ENCODE data around the gene SRGAP2C.
"Not testable (repeated sequence)": the region's sequence is repeated elsewhere in the genome, so short reads cannot be mapped to it uniquely, and the experiment has no call there.

Gene SRGAP2C
- total RNA-seq = 8.2 to 13.2 (median 10.8) reads per million in 4 donors

GRCh38 chr1:121184290-121185127 is at the start of gene SRGAP2C, which contains the start of gene FAM72B:
TSS of gene SRGAP2C (plus strand) at chr1:121184975. CDS start at chr1:121187447, 2,472 bp downstream.
TSS of gene FAM72B (minus strand) at chr1:121184340. CDS start at chr1:121183489, 851 bp downstream.
- peak; percentile 80 to 98 (median 90) for DNase-seq

DNA sequence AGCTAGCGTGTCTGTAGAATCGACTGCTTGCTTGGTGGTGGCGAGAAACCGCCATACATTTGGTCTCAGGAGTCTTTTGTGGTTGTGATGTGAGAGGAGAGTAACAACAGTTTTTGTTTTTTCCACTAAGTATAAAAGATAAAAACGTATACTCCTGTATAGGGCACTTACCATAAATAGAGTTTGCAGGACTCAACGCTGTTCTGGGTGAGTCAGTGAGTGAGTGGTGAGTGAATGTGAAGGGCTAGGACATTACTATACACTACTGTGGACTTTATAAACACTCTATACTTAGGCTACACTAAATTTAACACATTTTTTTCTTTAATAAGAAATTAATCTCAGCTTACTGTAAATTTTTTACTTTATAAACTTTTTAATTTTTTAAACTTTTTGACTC is 44.4 kb upstream of the SRGAP2C start:
- not testable (repeated sequence) for DNase-seq

- DNase-seq = not testable (repeated sequence)
These were observed 36.1 kb upstream of the SRGAP2C start for GRCh38 chr1:121148489-121149190.

GRCh38 chr1:121151294-121151693 is 33.5 kb upstream of the SRGAP2C start:
- not testable (repeated sequence) for DNase-seq

GRCh38 chr1:121152788-121153187 is 32.0 kb upstream of the SRGAP2C start:
- not testable (repeated sequence) for DNase-seq

GRCh38 chr1:121154811-121155210 is 30.0 kb upstream of the SRGAP2C start:
- not testable (repeated sequence) for DNase-seq

- DNase-seq = not testable (repeated sequence)
These were observed 29.0 kb upstream of the SRGAP2C start for GRCh38 chr1:121155671-121156358.

- not testable (repeated sequence) for DNase-seq
These were observed 27.7 kb upstream of the SRGAP2C start for GRCh38 chr1:121156958-121157603.

DNA sequence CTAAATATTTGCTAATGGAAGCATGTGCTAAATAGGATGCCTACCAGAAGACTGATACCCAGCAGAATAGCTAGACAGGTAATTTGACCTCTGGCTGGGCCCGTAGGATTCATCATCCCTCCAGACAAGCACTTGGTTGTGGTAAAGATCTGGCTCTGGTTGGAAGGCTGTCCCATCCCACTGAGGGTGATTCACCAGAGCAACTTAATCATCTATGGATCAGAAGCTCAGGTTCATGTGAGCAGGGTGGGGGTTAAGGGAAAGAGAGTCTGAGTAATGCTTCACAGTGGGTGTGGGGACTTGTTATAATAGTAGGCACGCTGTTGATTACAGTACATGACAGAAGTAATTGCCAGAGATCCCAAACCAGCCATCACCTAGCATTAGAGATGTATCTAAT is 27.2 kb upstream of the SRGAP2C start:
- DNase-seq = not testable (repeated sequence)

DNA sequence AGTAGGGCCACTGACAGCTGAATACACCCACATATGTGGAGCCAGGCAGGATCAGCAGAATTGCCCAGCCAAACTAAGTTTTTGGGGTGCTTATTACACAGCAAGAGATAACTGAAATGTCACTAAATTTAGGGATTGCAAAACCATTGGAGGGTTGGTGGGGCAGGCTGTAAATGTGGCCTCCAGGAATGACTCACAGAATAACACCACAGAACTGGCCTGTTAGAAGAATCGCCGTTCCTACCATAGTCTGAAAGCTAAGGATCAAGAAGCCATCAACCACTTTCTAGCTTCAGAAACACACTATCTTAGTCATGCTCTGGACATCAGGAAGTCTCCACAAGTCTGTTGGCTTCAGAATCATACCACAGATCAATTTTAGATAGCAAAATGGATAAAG is 24.7 kb upstream of the SRGAP2C start:
- not testable (repeated sequence) for DNase-seq

GRCh38 chr1:121161199-121161901 is 23.4 kb upstream of the SRGAP2C start:
- not testable (repeated sequence) for DNase-seq

- not testable (repeated sequence) for DNase-seq
These were observed 20.7 kb upstream of the SRGAP2C start for GRCh38 chr1:121163850-121164757.

DNA sequence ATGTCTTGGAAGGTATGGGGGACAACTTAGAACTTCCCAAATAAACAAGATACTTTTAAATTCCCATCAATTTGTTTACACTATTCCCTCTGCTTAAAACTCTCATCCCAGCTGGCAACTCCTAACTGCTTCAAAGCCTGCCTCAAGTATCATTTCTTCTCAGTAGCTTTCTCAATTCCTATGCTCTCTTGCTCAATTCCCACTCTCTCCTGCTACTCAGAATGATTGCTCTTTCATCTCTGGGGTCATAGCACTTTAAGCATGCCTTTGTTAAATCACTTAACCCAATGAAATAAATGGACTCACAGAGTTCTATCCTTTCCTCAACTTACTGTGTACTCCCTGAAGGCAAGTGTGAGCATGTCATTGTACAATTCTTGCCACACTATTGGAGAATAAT is 19.5 kb upstream of the SRGAP2C start:
- DNase-seq = not testable (repeated sequence)

GRCh38 chr1:121167225-121167738 is 17.5 kb upstream of the SRGAP2C start:
- not testable (repeated sequence) for DNase-seq

DNA sequence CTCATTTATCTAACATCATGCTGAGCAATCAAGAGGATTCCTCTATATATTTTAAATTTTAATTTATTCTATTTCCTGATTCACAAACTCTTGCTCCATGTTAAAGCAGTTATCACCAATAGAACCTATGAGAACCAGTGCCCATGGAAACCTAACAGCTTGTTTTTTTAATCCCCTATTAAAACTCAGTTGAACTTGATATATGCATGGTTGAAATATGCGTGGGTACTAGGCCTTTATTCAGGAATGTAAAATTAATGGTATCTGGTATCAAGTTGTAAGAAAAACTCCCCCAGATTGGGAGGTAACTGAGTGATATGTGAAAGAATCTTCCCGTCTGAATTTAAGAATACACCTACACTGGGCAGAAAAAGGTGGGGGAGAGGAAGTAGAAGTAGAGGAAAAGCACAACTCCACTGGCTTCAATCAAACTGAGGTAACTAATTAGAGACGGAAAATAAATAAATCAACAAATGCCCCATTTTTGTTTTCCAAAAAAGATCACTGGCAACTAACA is 16.6 kb upstream of the SRGAP2C start:
- not testable (repeated sequence) for DNase-seq

DNA sequence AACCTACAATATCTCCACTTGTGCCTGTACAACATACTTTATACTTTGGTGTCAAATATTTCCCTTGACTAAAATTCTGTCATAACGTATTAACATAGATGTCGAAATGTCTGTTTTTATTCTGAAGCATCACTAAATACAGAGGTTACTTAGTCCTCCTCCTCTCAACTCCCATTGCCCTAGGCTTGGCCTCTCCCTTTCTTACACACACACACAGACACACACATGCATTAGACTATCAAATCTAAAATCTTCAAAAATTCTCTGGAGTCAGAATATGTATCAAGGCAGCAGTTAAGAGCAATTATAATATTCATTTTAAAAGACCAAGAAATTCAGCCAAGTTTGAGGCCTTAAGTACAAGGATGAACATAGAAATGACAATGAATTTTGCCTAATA is 8.1 kb upstream of the SRGAP2C start:
- not testable (repeated sequence) for DNase-seq

GRCh38 chr1:121178197-121178596 is 6.6 kb upstream of the SRGAP2C start:
- DNase-seq = not testable (repeated sequence)

DNA sequence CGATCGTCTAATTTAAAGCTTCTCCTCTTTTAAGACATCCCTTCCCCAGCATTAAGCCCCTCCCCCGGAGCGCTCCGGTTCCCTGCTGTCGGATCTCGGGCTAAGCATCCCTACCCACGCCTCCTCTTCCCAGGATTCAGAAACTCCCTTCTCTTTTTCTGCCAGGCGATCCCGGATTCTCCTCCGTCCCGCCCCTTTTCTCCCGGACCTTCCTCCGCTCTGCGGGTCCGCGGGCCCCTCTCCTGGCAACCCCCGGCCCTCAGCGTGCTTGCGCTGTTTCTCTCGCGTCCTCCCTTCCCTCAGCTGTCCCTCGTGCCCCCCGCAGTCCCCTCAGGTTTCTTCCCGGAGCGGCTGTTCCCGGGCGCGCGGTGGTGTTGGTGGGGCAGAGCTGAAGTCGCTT is 908 bp upstream of the SRGAP2C start:
- DNase-seq = not testable (repeated sequence)

- not testable (repeated sequence) for DNase-seq
These were observed 449 bp downstream of the SRGAP2C start for GRCh38 chr1:121185140-121185708.

- not testable (repeated sequence) for DNase-seq
These were observed 1.4 kb downstream of the SRGAP2C start for GRCh38 chr1:121186191-121186590.

Measured in T-helper 1 cell (primary cell).